Prostate gland (tissue), 2 donors: ENCODE measurements around the gene WDFY3. TPM values are rescaled to one million over a fixed set of nuclear protein-coding genes. Genes with fewer than 3 reads are reported as not detected.

ENCODE experiments used
- DNase-seq: peaks from one replicate; pipeline ENCODE4 v3.0.0-alpha.2; 2019; ENCODE audit warnings: low spot score
- H3K27ac ChIP-seq, 2 donors: fragments of 200-600 bp; sonication (generic); 2 replicates each; pipeline ENCODE4 v1.5.1; 2017 to 2019
- H3K27me3 ChIP-seq: fragments of 200-600 bp; sonication (generic); replicated peaks from 2 replicates; pipeline ENCODE4 v1.5.1; 2019; ENCODE audit not compliant: insufficient read depth
- H3K36me3 ChIP-seq, 2 donors: fragments of 200-600 bp; sonication (generic); 1 replicate in 1 of 2; 2 replicates in 1 of 2; pipeline versions ENCODE4 v1.5.1 to v1.8.1; 2017 to 2019
- H3K4me1 ChIP-seq: fragments of 200-600 bp; sonication (generic); replicated peaks from 2 replicates; pipeline ENCODE4 v1.5.1; 2019
- H3K4me3 ChIP-seq, 2 donors: fragments of 200-600 bp; sonication (generic); 2 replicates each; pipeline ENCODE4 v1.5.1; 2017 to 2019
- H3K9me3 ChIP-seq: fragments of 200-600 bp; sonication (generic); 2 replicates; pipeline ENCODE4 v1.5.1; 2017
- POLR2A ChIP-seq: fragments of 450-650 bp; IDR thresholded peaks from one replicate; pipeline ENCODE4 v1.6.1; 2016; ENCODE audit warnings: antibody characterized with exemption, mild to moderate bottlenecking
- POLR2AphosphoS5 ChIP-seq: sonication (generic); formaldehyde crosslinking; IDR thresholded peaks from one replicate; pipeline ENCODE4 v1.6.1; 2017; ENCODE audit warnings: antibody characterized with exemption
- WGBS: methylation state at CpG from one replicate; pipeline ENCODE4 v1.1.5; 2018; 5-methylcytosine and 5-hydroxymethylcytosine counted together
- intact Hi-C: fragments of 100-400 bp; cut with DNase I; formaldehyde crosslinking; loops from one replicate; pipeline ENCODE4 v1.14.2; 2022
- total RNA-seq, 2 donors: library from RNA; depleted of rRNA; stranded (reverse); fragments of >200 nt; gene quantifications; one replicate each; pipeline ENCODE4 v1.1.0, GENCODE V29; 2016
- TF ChIP-seq, protein P1 (sequence below), 4 experiments: fragments of 200-600 bp in 2 of 4; fragments of 450-650 bp in 2 of 4; sonication (generic) in 2 of 4; IDR thresholded peaks; 1 replicate in 3 of 4; 2 replicates in 1 of 4; pipeline ENCODE4 v1.5.1; 2016 to 2019; ENCODE audit warnings: antibody characterized with exemption in 4 of 4, mild to moderate bottlenecking in 2 of 4, moderate library complexity in 2 of 4

WDFY3 gene
- total RNA-seq, 2 donors from 2014 or later: 48.1 to 110 TPM

DNA sequence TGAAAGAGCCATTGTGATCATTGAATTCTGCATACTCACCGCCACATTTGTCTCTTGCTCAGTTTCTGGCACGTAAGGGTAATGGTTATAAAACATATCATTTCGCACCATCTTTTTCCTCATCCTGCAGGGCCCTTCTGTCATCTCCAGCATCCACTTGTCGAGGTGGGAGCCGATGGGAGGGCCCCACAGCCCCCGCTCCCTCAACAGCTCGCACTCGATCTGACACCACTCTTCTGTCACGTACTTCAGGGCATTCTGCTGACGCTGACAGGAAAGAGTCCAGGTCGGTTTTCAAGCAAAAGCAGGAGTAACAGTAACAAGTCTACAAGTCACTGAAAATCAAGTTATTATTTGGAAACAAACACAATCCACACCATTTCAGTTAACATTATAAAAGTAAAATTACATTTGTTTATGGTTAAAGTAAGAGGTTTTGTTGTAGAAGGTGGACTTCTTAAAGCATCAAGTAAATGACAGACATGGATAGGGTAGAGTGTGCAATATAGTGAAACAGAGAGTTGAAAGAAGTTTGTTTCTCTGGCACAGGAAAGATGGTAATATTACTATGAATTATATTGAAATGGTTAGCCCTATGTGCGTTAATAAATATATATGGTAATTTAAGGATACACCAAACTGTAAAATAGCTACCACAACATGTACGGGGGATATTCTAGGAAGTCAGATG is 233.0 kb downstream of the WDFY3 start:
- Histone ChIP-seq H3K36me3 (no peaks in the 10 kb centered on the region), H3K9me3 (no peaks in the 10 kb centered on the region), H3K27me3 (no peaks in the 10 kb centered on the region), H3K4me3 (no peak overlapping the region), H3K4me1 (no peaks in the 10 kb centered on the region), H3K27ac (no peak overlapping the region)
- DNase-seq: no peak
- WGBS: 87% methylated on average over 13 of the region's 13 CpGs
- intact Hi-C loops: no loop called here
- TF ChIP-seq POLR2AphosphoS5 (no peak), POLR2A (no peak)
- TF ChIP-seq, protein P1, sequence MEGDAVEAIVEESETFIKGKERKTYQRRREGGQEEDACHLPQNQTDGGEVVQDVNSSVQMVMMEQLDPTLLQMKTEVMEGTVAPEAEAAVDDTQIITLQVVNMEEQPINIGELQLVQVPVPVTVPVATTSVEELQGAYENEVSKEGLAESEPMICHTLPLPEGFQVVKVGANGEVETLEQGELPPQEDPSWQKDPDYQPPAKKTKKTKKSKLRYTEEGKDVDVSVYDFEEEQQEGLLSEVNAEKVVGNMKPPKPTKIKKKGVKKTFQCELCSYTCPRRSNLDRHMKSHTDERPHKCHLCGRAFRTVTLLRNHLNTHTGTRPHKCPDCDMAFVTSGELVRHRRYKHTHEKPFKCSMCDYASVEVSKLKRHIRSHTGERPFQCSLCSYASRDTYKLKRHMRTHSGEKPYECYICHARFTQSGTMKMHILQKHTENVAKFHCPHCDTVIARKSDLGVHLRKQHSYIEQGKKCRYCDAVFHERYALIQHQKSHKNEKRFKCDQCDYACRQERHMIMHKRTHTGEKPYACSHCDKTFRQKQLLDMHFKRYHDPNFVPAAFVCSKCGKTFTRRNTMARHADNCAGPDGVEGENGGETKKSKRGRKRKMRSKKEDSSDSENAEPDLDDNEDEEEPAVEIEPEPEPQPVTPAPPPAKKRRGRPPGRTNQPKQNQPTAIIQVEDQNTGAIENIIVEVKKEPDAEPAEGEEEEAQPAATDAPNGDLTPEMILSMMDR (IDR thresholded peaks at IDR 0.05): no peak

DNA sequence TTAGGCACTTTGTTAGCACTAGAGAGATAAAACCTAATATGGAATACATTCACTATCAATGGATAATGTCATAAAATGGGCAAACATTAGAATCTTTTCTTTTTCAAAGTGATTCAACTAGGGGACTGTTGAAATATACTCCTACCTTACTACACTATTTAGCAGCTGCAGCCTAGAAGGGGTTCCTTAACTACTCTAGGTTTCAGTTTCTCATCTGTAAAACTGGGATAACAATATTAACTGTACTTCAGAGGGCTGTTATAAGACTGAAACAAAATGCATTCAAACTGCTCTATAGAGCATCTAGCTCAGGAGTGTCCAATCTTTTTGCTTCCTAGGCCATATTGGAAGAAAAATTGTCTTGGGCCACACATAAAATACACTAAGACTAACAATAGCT is 236.1 kb downstream of the WDFY3 start:
- Histone ChIP-seq H3K4me3 (no peak overlapping the region), H3K36me3 (no peaks in the 10 kb centered on the region), H3K27ac (no peak overlapping the region), H3K4me1 (no peaks in the 10 kb centered on the region), H3K27me3 (no peaks in the 10 kb centered on the region), H3K9me3 (no peaks in the 10 kb centered on the region)
- TF ChIP-seq POLR2AphosphoS5: no peak
- TF ChIP-seq, protein P1 (IDR thresholded peaks at IDR 0.05): no peak
- no peak for TF ChIP-seq POLR2A
- DNase-seq: no peak
- intact Hi-C loops: no loop called here

DNA sequence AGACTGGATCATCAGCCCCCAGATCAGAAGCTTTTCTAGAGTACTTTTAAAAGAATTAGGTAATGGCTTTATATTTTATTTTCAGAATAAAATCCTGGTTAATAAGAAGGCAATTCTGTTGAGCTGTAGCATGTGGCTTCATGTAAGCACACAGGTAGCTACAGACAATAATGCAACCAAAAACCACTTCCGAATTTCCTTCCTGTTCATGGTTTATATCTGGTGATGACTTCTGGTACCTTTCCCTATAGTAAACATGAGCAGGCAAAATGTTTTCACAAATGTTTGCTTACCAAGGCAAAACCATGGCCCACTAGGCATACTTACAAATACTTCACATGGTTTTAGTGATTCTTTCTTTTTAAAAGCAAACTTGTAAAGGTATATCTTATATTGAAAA is 239.0 kb downstream of the WDFY3 start:
- no peaks in the 10 kb centered on the region for H3K27me3 ChIP-seq
- TF ChIP-seq POLR2A: no peak
- TF ChIP-seq, protein P1 (IDR thresholded peaks at IDR 0.05): no peak
- TF ChIP-seq POLR2AphosphoS5: no peak
- intact Hi-C loops: no loop called here
- H3K9me3 ChIP-seq: no peaks in the 10 kb centered on the region
- no peak for DNase-seq
- H3K4me3 ChIP-seq: no peak overlapping the region
- no peaks in the 10 kb centered on the region for H3K36me3 ChIP-seq
- 62% methylated on average over 1 of the region's 1 CpG for WGBS
- H3K4me1 ChIP-seq: no peaks in the 10 kb centered on the region
- H3K27ac ChIP-seq: no peak overlapping the region

DNA sequence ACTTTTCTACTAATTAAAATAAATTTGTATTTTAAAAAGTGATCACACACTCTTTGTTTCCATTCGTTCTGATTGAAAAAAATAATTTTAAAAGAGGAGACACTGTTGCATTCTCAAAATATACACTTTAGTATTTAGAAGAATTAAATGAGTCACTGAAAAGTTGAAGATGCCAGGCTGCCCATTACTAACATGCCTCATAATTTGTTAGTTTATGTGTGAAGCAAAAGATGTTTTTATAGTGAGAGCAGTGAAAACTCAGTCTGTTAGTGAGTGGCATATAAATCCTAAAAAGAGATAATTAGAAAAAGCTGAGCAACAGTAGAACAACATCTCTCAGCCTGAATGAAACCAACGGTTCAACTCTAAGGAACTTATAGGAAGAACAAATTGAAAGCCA is 240.1 kb downstream of the WDFY3 start:
- H3K27ac ChIP-seq: no peak overlapping the region

More for the DNA sequence above, 240.1 kb downstream of the WDFY3 start:
- Histone ChIP-seq H3K36me3 (no peaks in the 10 kb centered on the region), H3K9me3 (no peaks in the 10 kb centered on the region), H3K27me3 (no peaks in the 10 kb centered on the region), H3K4me3 (no peak overlapping the region), H3K4me1 (no peaks in the 10 kb centered on the region)
- DNase-seq: no peak
- TF ChIP-seq POLR2AphosphoS5: no peak
- TF ChIP-seq POLR2A: no peak
- TF ChIP-seq, protein P1 (IDR thresholded peaks at IDR 0.05): no peak
- intact Hi-C loops: no loop called here
- WGBS: 67% methylated on average over 2 of the region's 2 CpGs
